Breast epithelium (tissue), 3 donors: ENCODE measurements around the gene FKBP1B.
"Not testable (repeated sequence)": the region's sequence is repeated elsewhere in the genome, so short reads cannot be mapped to it uniquely, and the experiment has no call there.

Experiments used
- CTCF ChIP-seq, 3 donors: fragments of 450-650 bp; IDR thresholded peaks; one replicate each; pipeline ENCODE4 v1.5.1; 2016 to 2017; ENCODE audit warnings: antibody characterized with exemption in 3 of 3, mild to moderate bottlenecking in 3 of 3, moderate library complexity in 3 of 3
- POLR2A ChIP-seq: fragments of 450-650 bp; IDR thresholded peaks from one replicate; pipeline ENCODE4 v1.6.1; 2016; ENCODE audit warnings: antibody characterized with exemption, mild to moderate bottlenecking, moderate library complexity

- TF ChIP-seq CTCF (IDR thresholded peaks at IDR 0.05); POLR2A: not testable (repeated sequence)
These were observed 45.7 kb downstream of the FKBP1B start for GRCh38 chr2:24095171-24095677.
